Prostate gland (tissue), 2 donors: Measurements from ENCODE around the gene DGAT2. TPM values are rescaled to one million over a fixed set of nuclear protein-coding genes. Genes with fewer than 3 reads are reported as not detected.

Experiments
- DNase-seq: peaks from one replicate; pipeline ENCODE4 v3.0.0-alpha.2; 2019; ENCODE audit warnings: low spot score
- H3K27ac ChIP-seq, 2 donors: fragments of 200-600 bp; sonication (generic); 2 replicates each; pipeline ENCODE4 v1.5.1; 2017 to 2019
- H3K27me3 ChIP-seq: fragments of 200-600 bp; sonication (generic); replicated peaks from 2 replicates; pipeline ENCODE4 v1.5.1; 2019; ENCODE audit not compliant: insufficient read depth
- H3K36me3 ChIP-seq, 2 donors: fragments of 200-600 bp; sonication (generic); 1 replicate in 1 of 2; 2 replicates in 1 of 2; pipeline versions ENCODE4 v1.5.1 to v1.8.1; 2017 to 2019
- H3K4me1 ChIP-seq: fragments of 200-600 bp; sonication (generic); replicated peaks from 2 replicates; pipeline ENCODE4 v1.5.1; 2019
- H3K4me3 ChIP-seq, 2 donors: fragments of 200-600 bp; sonication (generic); 2 replicates each; pipeline ENCODE4 v1.5.1; 2017 to 2019
- H3K9me3 ChIP-seq: fragments of 200-600 bp; sonication (generic); 2 replicates; pipeline ENCODE4 v1.5.1; 2017
- CTCF ChIP-seq, 4 experiments: fragments of 200-600 bp in 2 of 4; fragments of 450-650 bp in 2 of 4; sonication (generic) in 2 of 4; IDR thresholded peaks; 1 replicate in 3 of 4; 2 replicates in 1 of 4; pipeline ENCODE4 v1.5.1; 2016 to 2019; ENCODE audit warnings: antibody characterized with exemption in 4 of 4, mild to moderate bottlenecking in 2 of 4, moderate library complexity in 2 of 4
- POLR2A ChIP-seq: fragments of 450-650 bp; IDR thresholded peaks from one replicate; pipeline ENCODE4 v1.6.1; 2016; ENCODE audit warnings: antibody characterized with exemption, mild to moderate bottlenecking
- POLR2AphosphoS5 ChIP-seq: sonication (generic); formaldehyde crosslinking; IDR thresholded peaks from one replicate; pipeline ENCODE4 v1.6.1; 2017; ENCODE audit warnings: antibody characterized with exemption
- WGBS: methylation state at CpG from one replicate; pipeline ENCODE4 v1.1.5; 2018; 5-methylcytosine and 5-hydroxymethylcytosine counted together
- intact Hi-C: fragments of 100-400 bp; cut with DNase I; formaldehyde crosslinking; loops from one replicate; pipeline ENCODE4 v1.14.2; 2022
- total RNA-seq, 2 donors: library from RNA; depleted of rRNA; stranded (reverse); fragments of >200 nt; gene quantifications; one replicate each; pipeline ENCODE4 v1.1.0, GENCODE V29; 2016

DGAT2 gene
- total RNA-seq, 2 donors from 2014 or later: 5.6 to 24.6 TPM

DNA sequence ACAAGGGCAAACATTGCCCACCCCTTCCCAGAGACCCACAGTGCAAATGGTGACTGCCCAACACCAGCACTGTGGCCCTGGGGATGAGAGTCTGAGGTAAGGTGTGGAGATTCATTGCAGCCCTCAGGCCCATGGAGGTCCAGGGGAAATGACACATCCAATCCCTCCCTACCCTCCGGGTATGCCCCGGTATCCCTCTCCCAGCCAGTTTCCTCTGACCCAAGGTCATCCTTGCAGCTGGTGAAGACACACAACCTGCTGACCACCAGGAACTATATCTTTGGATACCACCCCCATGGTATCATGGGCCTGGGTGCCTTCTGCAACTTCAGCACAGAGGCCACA is 27.5 kb downstream of the DGAT2 start:
- no peak for DNase-seq

GRCh38 chr11:75797116-75797515 is 28.5 kb downstream of the DGAT2 start:
- WGBS: 87% methylated on average over 8 of the region's 8 CpGs
- no peak for DNase-seq
- H3K4me3 ChIP-seq: no peak overlapping the region
- intact Hi-C loops: loop anchor here (10.0 kb wide), 1 partner anchor 518 kb away; no protein-coding TSS in a partner anchor
- no peak for TF ChIP-seq POLR2AphosphoS5
- TF ChIP-seq CTCF (IDR thresholded peaks at IDR 0.05): no peak
- no peak for TF ChIP-seq POLR2A
- H3K27me3 ChIP-seq: no peaks in the 10 kb centered on the region
- no peak overlapping the region for H3K27ac ChIP-seq
- no peaks in the 10 kb centered on the region for H3K36me3 ChIP-seq
- H3K9me3 ChIP-seq: no peaks in the 10 kb centered on the region
- H3K4me1 ChIP-seq: no peaks in the 10 kb centered on the region

More for the DNA sequence above, 27.5 kb downstream of the DGAT2 start:
- Histone ChIP-seq H3K4me3 (no peak overlapping the region), H3K27ac (no peak overlapping the region), H3K27me3 (no peaks in the 10 kb centered on the region), H3K9me3 (no peaks in the 10 kb centered on the region), H3K4me1 (no peaks in the 10 kb centered on the region), H3K36me3 (no peaks in the 10 kb centered on the region)
- TF ChIP-seq POLR2A (no peak), POLR2AphosphoS5 (no peak), CTCF (IDR thresholded peaks at IDR 0.05) (no peak)
- intact Hi-C loops: loop anchor here (10.0 kb wide), 1 partner anchor 519 kb away; no protein-coding TSS in a partner anchor
- 100% methylated on average over 2 of the region's 2 CpGs for WGBS

GRCh38 chr11:75797792-75798191 is 29.2 kb downstream of the DGAT2 start:
- H3K4me1 ChIP-seq: no peaks in the 10 kb centered on the region
- 100% methylated on average over 1 of the region's 1 CpG for WGBS
- H3K9me3 ChIP-seq: no peaks in the 10 kb centered on the region
- H3K27ac ChIP-seq: no peak overlapping the region
- H3K27me3 ChIP-seq: no peaks in the 10 kb centered on the region
- H3K36me3 ChIP-seq: no peaks in the 10 kb centered on the region
- H3K4me3 ChIP-seq: no peak overlapping the region
- DNase-seq: no peak
- TF ChIP-seq POLR2A: no peak
- TF ChIP-seq CTCF (IDR thresholded peaks at IDR 0.05): no peak
- no peak for TF ChIP-seq POLR2AphosphoS5
- intact Hi-C loops: loop anchor here (10.0 kb wide), 1 partner anchor 517 kb away; no protein-coding TSS in a partner anchor

DNA sequence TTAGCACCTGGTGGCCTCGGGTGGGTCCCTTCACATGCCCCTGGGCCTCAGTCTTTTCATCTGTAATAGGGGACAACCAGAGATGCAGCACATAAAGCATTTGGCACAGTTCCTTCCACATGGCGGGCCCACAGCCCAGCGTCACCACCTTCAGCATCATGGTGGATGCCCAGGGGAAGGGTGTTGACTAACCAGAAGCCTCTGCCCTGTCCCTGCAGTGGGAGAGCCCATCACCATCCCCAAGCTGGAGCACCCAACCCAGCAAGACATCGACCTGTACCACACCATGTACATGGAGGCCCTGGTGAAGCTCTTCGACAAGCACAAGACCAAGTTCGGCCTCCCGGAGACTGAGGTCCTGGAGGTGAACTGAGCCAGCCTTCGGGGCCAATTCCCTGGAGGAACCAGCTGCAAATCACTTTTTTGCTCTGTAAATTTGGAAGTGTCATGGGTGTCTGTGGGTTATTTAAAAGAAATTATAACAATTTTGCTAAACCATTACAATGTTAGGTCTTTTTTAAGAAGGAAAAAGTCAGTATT is 31.6 kb downstream of the DGAT2 start:
- Histone ChIP-seq H3K27me3 (no peaks in the 10 kb centered on the region), H3K9me3 (no peaks in the 10 kb centered on the region), H3K27ac (no peak overlapping the region), H3K36me3 (no peaks in the 10 kb centered on the region), H3K4me3 (no peak overlapping the region), H3K4me1 (no peaks in the 10 kb centered on the region)
- TF ChIP-seq POLR2AphosphoS5 (no peak), CTCF (IDR thresholded peaks at IDR 0.05) (no peak), POLR2A (no peak)
- WGBS: 98% methylated on average over 8 of the region's 8 CpGs
- no peak for DNase-seq
- intact Hi-C loops: loop anchor here (5.0 to 10.0 kb wide), 2 partner anchors 352 to 435 kb away; no protein-coding TSS in a partner anchor

GRCh38 chr11:75800728-75801361 is 32.3 kb downstream of the DGAT2 start:
- Histone ChIP-seq H3K27ac (no peak overlapping the region), H3K4me3 (no peak overlapping the region), H3K9me3 (no peaks in the 10 kb centered on the region), H3K36me3 (no peaks in the 10 kb centered on the region), H3K27me3 (no peaks in the 10 kb centered on the region), H3K4me1 (no peaks in the 10 kb centered on the region)
- 32% methylated on average over 5 of the region's 6 CpGs for WGBS
- TF ChIP-seq POLR2A: no peak
- no peak for TF ChIP-seq POLR2AphosphoS5
- TF ChIP-seq CTCF (IDR thresholded peaks at IDR 0.05): no peak
- intact Hi-C loops: loop anchor here (5.0 to 10.0 kb wide), 2 partner anchors 351 to 434 kb away; no protein-coding TSS in a partner anchor
- DNase-seq: no peak
